Stimulated activated CD4-positive, alpha-beta T cell treated with anti-CD3 and anti-CD28 coated beads, TNF-alpha, amount 100 ng/mL, for 1 hour (primary cell): ENCODE results near the gene KLHL2.

ENCODE experiments used
- DNase-seq, 3 donors: peaks; one replicate each; pipeline ENCODE4 v3.0.0-alpha.2; 2020; ENCODE audit warnings: low read depth in 3 of 3, low spot score in 1 of 3

Gene KLHL2

GRCh38 chr4:165288226-165288625 lies 80.9 kb downstream of the KLHL2 start:
- DNase-seq = no peak

GRCh38 chr4:165288639-165289422 lies 81.5 kb downstream of the KLHL2 start:
- no peak for DNase-seq

GRCh38 chr4:165289423-165289785 lies 82.0 kb downstream of the KLHL2 start:
- no peak for DNase-seq

- no peak for DNase-seq
Observed at GRCh38 chr4:165293061-165293460, 85.7 kb downstream of the KLHL2 start.

GRCh38 chr4:165293927-165294649 lies 86.7 kb downstream of the KLHL2 start:
- DNase-seq = no peak

- DNase-seq = no peak
Observed at GRCh38 chr4:165294907-165295306, 87.5 kb downstream of the KLHL2 start.

GRCh38 chr4:165297626-165298025 lies 90.3 kb downstream of the KLHL2 start:
- no peak for DNase-seq

GRCh38 chr4:165299399-165300060 lies 92.2 kb downstream of the KLHL2 start:
- DNase-seq = no peak

- no peak for DNase-seq
Observed at GRCh38 chr4:165301833-165302232, 94.5 kb downstream of the KLHL2 start.

- no peak for DNase-seq
Observed at GRCh38 chr4:165302658-165303057, 95.3 kb downstream of the KLHL2 start.

- DNase-seq = no peak
Observed at GRCh38 chr4:165308166-165308565, 100.8 kb downstream of the KLHL2 start.

- no peak for DNase-seq
Observed at GRCh38 chr4:165308606-165309005, 101.2 kb downstream of the KLHL2 start.

GRCh38 chr4:165309456-165309855 lies 102.1 kb downstream of the KLHL2 start:
- no peak for DNase-seq

GRCh38 chr4:165312506-165312905 lies 105.1 kb downstream of the KLHL2 start:
- DNase-seq = no peak

- DNase-seq = no peak
Observed at GRCh38 chr4:165319030-165319429, 111.7 kb downstream of the KLHL2 start.

- no peak for DNase-seq
Observed at GRCh38 chr4:165319509-165319908, 112.1 kb downstream of the KLHL2 start.

GRCh38 chr4:165324236-165324917 lies 117.0 kb downstream of the KLHL2 start:
- no peak for DNase-seq

- no peak for DNase-seq
Observed at GRCh38 chr4:165324918-165325304, 117.5 kb downstream of the KLHL2 start.

GRCh38 chr4:165325732-165326512 lies 118.6 kb downstream of the KLHL2 start:
- no peak for DNase-seq

- no peak for DNase-seq
Observed at GRCh38 chr4:165326831-165327210, 119.5 kb downstream of the KLHL2 start.
